Mononuclear cell (primary cell): Measurements from ENCODE around the gene NANOGP8. TPM values are rescaled to one million over a fixed set of nuclear protein-coding genes. Genes with fewer than 3 reads are reported as not detected.
"Not testable (repeated sequence)": the region's sequence is repeated elsewhere in the genome, so short reads cannot be mapped to it uniquely, and the experiment has no call there.

Source experiments
- H3K27me3 ChIP-seq: 2 replicates; pipeline ENCODE4 v1.6.0; 2011; ENCODE audit warnings: low read length, control low read depth; ENCODE audit not compliant: insufficient read depth
- H3K4me1 ChIP-seq: 2 replicates; pipeline ENCODE4 v1.5.1; 2011; ENCODE audit warnings: mild to moderate bottlenecking, low read length, control low read depth; ENCODE audit not compliant: insufficient read depth
- H3K4me3 ChIP-seq: 2 replicates; pipeline ENCODE4 v1.5.1; 2011; ENCODE audit warnings: mild to moderate bottlenecking, low read length, moderate library complexity
- H3K9me3 ChIP-seq: 2 replicates; pipeline ENCODE4 v1.5.1; 2011; ENCODE audit warnings: low read depth, mild to moderate bottlenecking, control low read depth, low read length
- total RNA-seq: library from RNA; depleted of rRNA; stranded (reverse); fragments of >200 nt; gene quantifications from one replicate; pipeline ENCODE4 v1.2.3, GENCODE V29; 2012

NANOGP8 gene
- total RNA-seq, 1 donor, result 0.21 TPM

GRCh38 chr15:35108453-35108852, 23.4 kb upstream of the NANOGP8 start:
- Histone ChIP-seq H3K4me3 (no peak overlapping the region), H3K9me3 (no peaks in the 10 kb centered on the region), H3K4me1 (no peaks in the 10 kb centered on the region), H3K27me3 (no peaks in the 10 kb centered on the region)

GRCh38 chr15:35107561-35107960, 22.5 kb upstream of the NANOGP8 start:
- Histone ChIP-seq H3K27me3 (no peaks in the 10 kb centered on the region), H3K4me3 (no peak overlapping the region), H3K4me1 (no peaks in the 10 kb centered on the region), H3K9me3 (no peaks in the 10 kb centered on the region)

GRCh38 chr15:35107122-35107521, 22.0 kb upstream of the NANOGP8 start:
- Histone ChIP-seq H3K9me3 (no peaks in the 10 kb centered on the region), H3K4me1 (no peaks in the 10 kb centered on the region), H3K4me3 (no peak overlapping the region), H3K27me3 (no peaks in the 10 kb centered on the region)

- no peaks in the 10 kb centered on the region for H3K9me3 ChIP-seq
- no peak overlapping the region for H3K4me3 ChIP-seq
- H3K4me1 ChIP-seq, result no peaks in the 10 kb centered on the region
- H3K27me3 ChIP-seq, result no peaks in the 10 kb centered on the region
These were observed 19.5 kb upstream of the NANOGP8 start for GRCh38 chr15:35104526-35105147.

GRCh38 chr15:35102186-35102585, 17.1 kb upstream of the NANOGP8 start:
- Histone ChIP-seq H3K4me3 (no peak overlapping the region), H3K9me3 (no peaks in the 10 kb centered on the region), H3K27me3 (no peaks in the 10 kb centered on the region), H3K4me1 (no peaks in the 10 kb centered on the region)

GRCh38 chr15:35101335-35101734, 16.2 kb upstream of the NANOGP8 start:
- no peaks in the 10 kb centered on the region for H3K4me1 ChIP-seq
- H3K9me3 ChIP-seq, result no peaks in the 10 kb centered on the region
- no peaks in the 10 kb centered on the region for H3K27me3 ChIP-seq
- no peak overlapping the region for H3K4me3 ChIP-seq

- Histone ChIP-seq H3K9me3 (no peaks in the 10 kb centered on the region), H3K27me3 (no peaks in the 10 kb centered on the region), H3K4me1 (no peaks in the 10 kb centered on the region), H3K4me3 (no peak overlapping the region)
These were observed 13.6 kb upstream of the NANOGP8 start for GRCh38 chr15:35098737-35099136.

GRCh38 chr15:35095941-35096340, 10.8 kb upstream of the NANOGP8 start:
- Histone ChIP-seq H3K9me3 (no peaks in the 10 kb centered on the region), H3K27me3 (no peaks in the 10 kb centered on the region), H3K4me1 (no peaks in the 10 kb centered on the region), H3K4me3 (no peak overlapping the region)

GRCh38 chr15:35092846-35093245, 7.8 kb upstream of the NANOGP8 start:
- no peak overlapping the region for H3K4me3 ChIP-seq
- H3K9me3 ChIP-seq, result no peaks in the 10 kb centered on the region
- no peaks in the 10 kb centered on the region for H3K4me1 ChIP-seq
- H3K27me3 ChIP-seq, result no peaks in the 10 kb centered on the region

GRCh38 chr15:35092311-35092710, 7.2 kb upstream of the NANOGP8 start:
- Histone ChIP-seq H3K9me3 (no peaks in the 10 kb centered on the region), H3K27me3 (no peaks in the 10 kb centered on the region), H3K4me3 (no peak overlapping the region), H3K4me1 (no peaks in the 10 kb centered on the region)

- Histone ChIP-seq H3K27me3 (no peaks in the 10 kb centered on the region), H3K4me3 (no peak overlapping the region), H3K9me3 (no peaks in the 10 kb centered on the region), H3K4me1 (no peaks in the 10 kb centered on the region)
These were observed 5.2 kb upstream of the NANOGP8 start for GRCh38 chr15:35090104-35090807.

- H3K4me3 ChIP-seq, result no peak overlapping the region
- H3K27me3 ChIP-seq, result no peaks in the 10 kb centered on the region
- H3K9me3 ChIP-seq, result no peaks in the 10 kb centered on the region
- H3K4me1 ChIP-seq, result no peaks in the 10 kb centered on the region
These were observed 4.5 kb upstream of the NANOGP8 start for GRCh38 chr15:35089551-35089950.

GRCh38 chr15:35088329-35088728, 3.2 kb upstream of the NANOGP8 start:
- no peaks in the 10 kb centered on the region for H3K27me3 ChIP-seq
- H3K9me3 ChIP-seq, result no peaks in the 10 kb centered on the region
- no peaks in the 10 kb centered on the region for H3K4me1 ChIP-seq
- no peak overlapping the region for H3K4me3 ChIP-seq

GRCh38 chr15:35087759-35088158, 2.7 kb upstream of the NANOGP8 start:
- Histone ChIP-seq H3K4me1 (no peaks in the 10 kb centered on the region), H3K4me3 (no peak overlapping the region), H3K9me3 (no peaks in the 10 kb centered on the region), H3K27me3 (no peaks in the 10 kb centered on the region)

GRCh38 chr15:35082371-35083348, 2.4 kb downstream of the NANOGP8 start:
- H3K9me3 ChIP-seq, H3K27me3 ChIP-seq: not testable (repeated sequence)

More at GRCh38 chr15:35082371-35083348, 2.4 kb downstream of the NANOGP8 start:
- not testable (repeated sequence) for H3K4me1 ChIP-seq, H3K4me3 ChIP-seq
